Smooth muscle cell (in vitro differentiated cells): ENCODE data around the gene FYB2. TPM values are rescaled to one million over a fixed set of nuclear protein-coding genes. Genes with fewer than 3 reads are reported as not detected.

Experiments used
- DNase-seq: peaks from one replicate; lab custom pipeline; 2025; ENCODE audit not compliant: unreplicated experiment; lab: John Stamatoyannopoulos, UW
- H2AFZ ChIP-seq: fragments of 200-600 bp; sonication (generic); 2 replicates; pipeline ENCODE4 v1.6.0; 2016; ENCODE audit warnings: antibody characterized with exemption, low read depth, mild to moderate bottlenecking
- H3F3A ChIP-seq: fragments of 200-600 bp; sonication (generic); 2 replicates; pipeline ENCODE4 v1.6.0; 2017; ENCODE audit warnings: antibody characterized with exemption, low read depth
- H3K27ac ChIP-seq: fragments of 200-600 bp; sonication (generic); 2 replicates; pipeline ENCODE4 v1.5.1; 2016; ENCODE audit warnings: low read depth, mild to moderate bottlenecking
- H3K27me3 ChIP-seq: fragments of 200-600 bp; sonication (generic); 2 replicates; pipeline ENCODE4 v1.6.1; 2016; ENCODE audit warnings: low read depth, mild to moderate bottlenecking
- H3K36me3 ChIP-seq: fragments of 200-600 bp; sonication (generic); 2 replicates; pipeline ENCODE4 v1.5.1; 2016; ENCODE audit warnings: low read depth
- H3K4me1 ChIP-seq: fragments of 200-600 bp; sonication (generic); 2 replicates; pipeline ENCODE4 v1.5.1; 2016; ENCODE audit warnings: low read depth
- H3K4me2 ChIP-seq: fragments of 200-600 bp; sonication (generic); 2 replicates; pipeline ENCODE4 v1.6.0; 2016; ENCODE audit warnings: mild to moderate bottlenecking
- H3K4me3 ChIP-seq: fragments of 200-600 bp; sonication (generic); 2 replicates; pipeline ENCODE4 v1.5.1; 2016; ENCODE audit warnings: mild to moderate bottlenecking
- H3K79me2 ChIP-seq: fragments of 200-600 bp; sonication (generic); 2 replicates; pipeline ENCODE4 v1.6.0; 2016; ENCODE audit warnings: low read depth, mild to moderate bottlenecking
- H3K9ac ChIP-seq: fragments of 200-600 bp; sonication (generic); 2 replicates; pipeline ENCODE4 v1.6.0; 2016; ENCODE audit warnings: low read depth
- H3K9me3 ChIP-seq: fragments of 200-600 bp; sonication (generic); replicated peaks from 2 replicates; pipeline ENCODE4 v1.5.1; 2016; ENCODE audit warnings: low read depth
- H4K20me1 ChIP-seq: fragments of 200-600 bp; sonication (generic); 2 replicates; pipeline ENCODE4 v1.6.0; 2016; ENCODE audit warnings: low read depth
- WGBS: methylation state at CpG from one replicate; pipeline ENCODE4 v1.1.7; 2016; ENCODE audit warnings: low lambda C conversion rate; 5-methylcytosine and 5-hydroxymethylcytosine counted together
- polyA plus RNA-seq: library from polyadenylated mRNA; unstranded; fragments of >200 nt; fragmentation: Nextera tagmentation; extraction: Ambion mirVana; gene quantifications from 2 replicates; pipeline ENCODE4 v1.2.1, GENCODE V29; 2016
- total RNA-seq: library from RNA; depleted of rRNA; stranded (reverse); fragments of >200 nt; gene quantifications from 2 replicates; pipeline ENCODE4 v1.2.3, GENCODE V29; 2014
- TF ChIP-seq, protein P1 (sequence below): fragments of 200-600 bp; sonication (generic); IDR thresholded peaks from 2 replicates; pipeline ENCODE4 v1.5.1; 2017; ENCODE audit warnings: borderline replicate concordance, mild to moderate bottlenecking, antibody characterized with exemption; ENCODE audit not compliant: insufficient read depth, poor library complexity, severe bottlenecking

Gene FYB2, protein sequence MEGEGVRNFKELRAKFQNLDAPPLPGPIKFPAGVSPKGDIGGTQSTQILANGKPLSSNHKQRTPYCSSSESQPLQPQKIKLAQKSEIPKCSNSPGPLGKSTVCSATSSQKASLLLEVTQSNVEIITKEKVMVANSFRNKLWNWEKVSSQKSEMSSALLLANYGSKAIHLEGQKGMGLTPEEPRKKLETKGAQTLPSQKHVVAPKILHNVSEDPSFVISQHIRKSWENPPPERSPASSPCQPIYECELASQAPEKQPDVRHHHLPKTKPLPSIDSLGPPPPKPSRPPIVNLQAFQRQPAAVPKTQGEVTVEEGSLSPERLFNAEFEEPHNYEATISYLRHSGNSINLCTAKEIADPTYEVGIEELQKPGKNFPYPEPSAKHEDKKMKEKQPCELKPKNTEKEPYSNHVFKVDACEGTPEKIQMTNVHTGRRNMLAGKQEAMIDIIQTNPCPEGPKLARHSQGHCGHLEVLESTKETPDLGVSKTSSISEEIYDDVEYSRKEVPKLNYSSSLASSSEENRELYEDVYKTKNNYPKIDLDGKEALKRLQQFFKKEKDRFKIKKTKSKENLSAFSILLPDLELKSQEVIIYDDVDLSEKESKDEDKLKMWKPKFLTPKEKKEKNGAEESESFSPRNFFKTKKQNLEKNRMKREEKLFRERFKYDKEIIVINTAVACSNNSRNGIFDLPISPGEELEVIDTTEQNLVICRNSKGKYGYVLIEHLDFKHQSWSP
- 2.1 and 3.6 TPM in 2 replicates for total RNA-seq
- polyA plus RNA-seq: 0.65 and 2.0 TPM in 2 replicates

DNA sequence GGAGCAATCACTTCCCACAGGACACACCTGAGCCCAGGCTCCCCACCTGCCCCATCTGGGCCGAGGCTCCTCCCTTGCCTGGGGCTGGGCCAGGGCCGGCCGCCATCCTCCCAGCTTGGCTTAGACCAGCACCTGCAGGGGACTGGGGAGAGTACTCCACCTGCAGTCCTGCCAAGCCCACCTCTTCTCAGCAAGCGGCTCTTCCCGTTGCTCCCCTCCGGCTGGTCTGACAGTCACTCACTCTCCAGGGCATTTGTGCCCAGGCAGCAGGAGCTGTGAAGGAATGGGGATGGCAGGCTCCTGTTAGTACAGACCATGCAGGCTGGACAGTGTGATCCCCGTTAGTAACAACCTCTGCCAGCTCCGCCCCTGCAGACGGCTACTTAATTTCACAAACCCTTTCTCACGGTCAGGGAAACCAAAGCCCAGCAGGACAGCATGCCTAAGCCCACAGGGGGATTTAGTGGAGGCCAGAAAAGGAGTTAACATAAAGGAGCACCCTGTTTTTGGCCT lies at the start of gene FYB2:
FYB2 (minus strand) TSS at position 18 of the 513 bp plus-strand sequence. CDS start 114 bp downstream, outside the sequence.
- no peaks in the 10 kb centered on the region for H3K27me3 ChIP-seq
- H3K4me1 ChIP-seq: peaks cover 30% of the 10 kb centered on the region
- H3K4me2 ChIP-seq: peak within 1 kb of the TSS; percentile 75
- H3K4me3 ChIP-seq: peak within 1 kb of the TSS; percentile 21
- no peak for DNase-seq
- 26% methylated on average over 10 of the region's 10 CpGs for WGBS
- no peak within 1 kb of the TSS for H3K27ac ChIP-seq
- no peak within 1 kb of the TSS for H3K9ac ChIP-seq
- H2AFZ ChIP-seq: no peak within 1 kb of the TSS
- no peaks in the 10 kb centered on the region for H3K36me3 ChIP-seq
- H4K20me1 ChIP-seq: no peaks in the 10 kb centered on the region
- H3K79me2 ChIP-seq: no peaks in the 10 kb centered on the region
- H3K9me3 ChIP-seq: no peaks in the 10 kb centered on the region
- no peaks in the 10 kb centered on the region for H3F3A ChIP-seq
- TF ChIP-seq, protein P1, sequence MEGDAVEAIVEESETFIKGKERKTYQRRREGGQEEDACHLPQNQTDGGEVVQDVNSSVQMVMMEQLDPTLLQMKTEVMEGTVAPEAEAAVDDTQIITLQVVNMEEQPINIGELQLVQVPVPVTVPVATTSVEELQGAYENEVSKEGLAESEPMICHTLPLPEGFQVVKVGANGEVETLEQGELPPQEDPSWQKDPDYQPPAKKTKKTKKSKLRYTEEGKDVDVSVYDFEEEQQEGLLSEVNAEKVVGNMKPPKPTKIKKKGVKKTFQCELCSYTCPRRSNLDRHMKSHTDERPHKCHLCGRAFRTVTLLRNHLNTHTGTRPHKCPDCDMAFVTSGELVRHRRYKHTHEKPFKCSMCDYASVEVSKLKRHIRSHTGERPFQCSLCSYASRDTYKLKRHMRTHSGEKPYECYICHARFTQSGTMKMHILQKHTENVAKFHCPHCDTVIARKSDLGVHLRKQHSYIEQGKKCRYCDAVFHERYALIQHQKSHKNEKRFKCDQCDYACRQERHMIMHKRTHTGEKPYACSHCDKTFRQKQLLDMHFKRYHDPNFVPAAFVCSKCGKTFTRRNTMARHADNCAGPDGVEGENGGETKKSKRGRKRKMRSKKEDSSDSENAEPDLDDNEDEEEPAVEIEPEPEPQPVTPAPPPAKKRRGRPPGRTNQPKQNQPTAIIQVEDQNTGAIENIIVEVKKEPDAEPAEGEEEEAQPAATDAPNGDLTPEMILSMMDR: no peak

DNA sequence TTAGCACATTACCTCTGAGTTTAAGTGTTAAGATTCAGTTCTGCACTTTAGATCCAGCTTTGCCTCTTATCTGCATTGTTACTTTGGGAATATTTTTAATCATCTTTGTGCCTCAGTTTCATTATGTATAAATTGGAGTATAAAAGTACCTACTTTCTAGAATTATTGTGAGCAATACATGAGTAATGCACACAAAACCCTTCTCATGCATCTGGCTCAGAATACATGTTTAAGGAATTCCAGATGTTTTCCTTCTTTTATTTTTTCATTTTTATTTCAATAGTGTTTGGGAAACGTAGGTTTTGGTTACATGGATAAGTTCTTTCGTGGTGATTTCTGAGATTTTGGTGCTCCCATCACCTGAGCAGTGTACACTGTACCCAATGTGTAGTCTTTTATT lies 49.6 kb upstream of the FYB2 start:
- H2AFZ ChIP-seq: no peak overlapping the region
- H3K79me2 ChIP-seq: no peaks in the 10 kb centered on the region
- no peaks in the 10 kb centered on the region for H3K27me3 ChIP-seq
- H3K36me3 ChIP-seq: no peaks in the 10 kb centered on the region
- no peaks in the 10 kb centered on the region for H3K9me3 ChIP-seq
- peak overlapping the region; percentile 11 for H3K27ac ChIP-seq
- TF ChIP-seq, protein P1: no peak
- no peak for DNase-seq
- H4K20me1 ChIP-seq: no peaks in the 10 kb centered on the region
- no peak overlapping the region for H3K9ac ChIP-seq
- peaks cover 17% of the 10 kb centered on the region for H3K4me1 ChIP-seq
- H3F3A ChIP-seq: no peaks in the 10 kb centered on the region
- H3K4me3 ChIP-seq: no peak overlapping the region
- no peak overlapping the region for H3K4me2 ChIP-seq
- WGBS: 78% methylated on average over 2 of the region's 2 CpGs

DNA sequence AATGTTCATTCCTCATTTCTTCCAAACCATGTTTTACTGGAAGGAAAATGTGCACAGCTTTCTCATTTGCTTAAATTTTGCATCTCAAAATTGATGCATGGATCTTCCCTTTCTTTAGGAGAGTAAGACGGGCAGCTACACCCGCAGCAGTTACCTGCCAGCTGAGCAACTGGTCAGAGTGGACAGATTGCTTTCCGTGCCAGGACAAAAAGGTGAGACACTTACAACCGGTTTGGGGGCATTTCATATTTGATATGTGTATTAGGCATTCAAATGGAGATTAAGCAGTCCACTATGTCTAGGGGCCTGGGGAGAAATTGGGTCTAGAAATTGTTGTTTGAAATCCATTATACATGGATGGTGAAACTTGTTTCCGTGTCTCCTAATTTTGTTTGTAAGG lies 48.3 kb upstream of the FYB2 start:
- Histone ChIP-seq H3K27ac (peak overlapping the region; percentile 82), H3K36me3 (no peaks in the 10 kb centered on the region), H3K79me2 (no peaks in the 10 kb centered on the region), H4K20me1 (no peaks in the 10 kb centered on the region), H3K9me3 (no peaks in the 10 kb centered on the region), H3K4me2 (peak overlapping the region; percentile 22), H3K4me1 (peaks cover 14% of the 10 kb centered on the region), H3K4me3 (no peak overlapping the region), H2AFZ (peak overlapping the region; percentile 26), H3K9ac (no peak overlapping the region), H3F3A (no peaks in the 10 kb centered on the region), H3K27me3 (no peaks in the 10 kb centered on the region)
- DNase-seq: no peak
- TF ChIP-seq, protein P1: no peak
- 85% methylated on average over 5 of the region's 5 CpGs for WGBS
